Glutamatergic neuron (in vitro differentiated cells): ENCODE data around the gene MS4A2. TPM values are rescaled to one million over a fixed set of nuclear protein-coding genes. Genes with fewer than 3 reads are reported as not detected.
"Not testable (repeated sequence)": the region's sequence is repeated elsewhere in the genome, so short reads cannot be mapped to it uniquely, and the experiment has no call there.

Experiments used
- DNase-seq: peaks from one replicate; pipeline ENCODE4 v3.0.0; 2022
- H3K27ac Mint-ChIP-seq: one replicate; pipeline ENCODE4 v1.8.0; 2020; ENCODE audit warnings: mild to moderate bottlenecking, mixed read lengths, inconsistent platforms; ENCODE audit not compliant: unreplicated experiment
- H3K27me3 Mint-ChIP-seq: one replicate; pipeline ENCODE4 v1.8.0; 2020; ENCODE audit warnings: mild to moderate bottlenecking, moderate library complexity, mixed read lengths, inconsistent platforms; ENCODE audit not compliant: unreplicated experiment
- H3K36me3 Mint-ChIP-seq: one replicate; pipeline ENCODE4 v1.8.0; 2020; ENCODE audit warnings: mild to moderate bottlenecking, mixed read lengths, inconsistent platforms; ENCODE audit not compliant: unreplicated experiment
- H3K4me1 Mint-ChIP-seq: one replicate; pipeline ENCODE4 v1.8.0; 2020; ENCODE audit warnings: mild to moderate bottlenecking, low read depth, mixed read lengths, inconsistent platforms; ENCODE audit not compliant: unreplicated experiment
- H3K4me3 Mint-ChIP-seq: one replicate; pipeline ENCODE4 v1.8.0; 2020; ENCODE audit warnings: mild to moderate bottlenecking, mixed read lengths, inconsistent platforms; ENCODE audit not compliant: unreplicated experiment
- H3K9me3 Mint-ChIP-seq: one replicate; pipeline ENCODE4 v1.8.0; 2020; ENCODE audit warnings: mild to moderate bottlenecking, moderate library complexity, mixed read lengths, inconsistent platforms; ENCODE audit not compliant: unreplicated experiment
- CTCF ChIP-seq: fragments of 200-600 bp; sonication (generic); IDR thresholded peaks from one replicate; pipeline ENCODE4 v1.5.0; 2021; ENCODE audit not compliant: partially characterized antibody, unreplicated experiment
- total RNA-seq: library from RNA; stranded (reverse); fragmentation: NEBNext Ultra II Directional; extraction: Animal tissue kit (Norgen Biotek cat#: 25700); gene quantifications from one replicate; pipeline ENCODE4 v1.2.1, GENCODE V29; 2021; ENCODE audit not compliant: unreplicated experiment

MS4A2 gene
- total RNA-seq, 1 donor from 2014 or later, result not detected

- no peaks in the 10 kb centered on the region for H3K36me3 Mint-ChIP-seq
- no peak for TF ChIP-seq CTCF
- peaks cover 2% of the 10 kb centered on the region for H3K4me1 Mint-ChIP-seq
- no peak overlapping the region for H3K4me3 Mint-ChIP-seq
- no peaks in the 10 kb centered on the region for H3K9me3 Mint-ChIP-seq
- H3K27me3 Mint-ChIP-seq, result no peaks in the 10 kb centered on the region
- H3K27ac Mint-ChIP-seq, result no peak overlapping the region
- DNase-seq, result no peak
Measured at GRCh38 chr11:60059521-60060240, 28.8 kb upstream of the MS4A2 start.

DNA sequence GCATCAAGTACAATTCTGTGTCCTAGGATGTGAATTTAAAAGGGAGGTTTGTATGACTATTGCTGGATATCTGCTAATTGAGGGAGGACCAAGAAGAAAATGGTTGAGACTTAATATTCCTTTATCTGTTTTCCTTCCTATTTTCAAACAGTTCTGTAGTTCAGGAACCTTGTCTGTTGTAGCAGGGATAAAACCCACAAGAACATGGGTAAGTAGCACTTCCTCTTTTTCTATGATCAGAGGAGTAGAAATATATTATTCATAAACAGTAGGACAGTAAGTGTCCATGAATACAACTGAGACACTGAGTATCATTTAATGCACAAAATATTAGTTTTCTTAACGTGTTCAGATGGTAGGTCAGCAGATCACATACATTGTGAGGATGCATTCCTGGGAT is 24.4 kb upstream of the MS4A2 start:
- no peaks in the 10 kb centered on the region for H3K4me1 Mint-ChIP-seq
- no peaks in the 10 kb centered on the region for H3K27me3 Mint-ChIP-seq
- no peak for TF ChIP-seq CTCF
- no peak for DNase-seq
- H3K9me3 Mint-ChIP-seq, result no peaks in the 10 kb centered on the region
- no peak overlapping the region for H3K27ac Mint-ChIP-seq
- no peak overlapping the region for H3K4me3 Mint-ChIP-seq
- H3K36me3 Mint-ChIP-seq, result no peaks in the 10 kb centered on the region

DNA sequence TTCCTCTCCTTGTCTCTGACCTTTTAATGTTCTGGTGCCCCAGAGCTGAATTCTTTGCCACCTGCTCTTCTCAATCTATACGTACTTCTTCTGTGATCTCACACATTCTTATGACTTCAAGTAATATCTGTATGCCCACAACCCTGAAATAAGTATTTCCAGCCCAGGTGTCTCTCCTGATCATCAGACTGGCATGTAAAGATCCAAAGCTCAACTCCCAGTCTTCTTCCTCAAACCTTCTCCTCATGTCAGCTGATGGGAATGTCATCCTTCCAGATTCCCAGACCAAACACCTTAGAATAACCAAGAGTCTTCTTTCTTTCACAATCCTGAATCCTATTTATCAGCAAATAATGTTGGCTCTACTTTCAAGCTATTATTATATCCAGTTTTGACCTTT is 22.7 kb upstream of the MS4A2 start:
- no peak overlapping the region for H3K27ac Mint-ChIP-seq
- no peaks in the 10 kb centered on the region for H3K4me1 Mint-ChIP-seq
- H3K36me3 Mint-ChIP-seq, result no peaks in the 10 kb centered on the region
- DNase-seq, result no peak
- H3K9me3 Mint-ChIP-seq, result no peaks in the 10 kb centered on the region
- no peak for TF ChIP-seq CTCF
- H3K4me3 Mint-ChIP-seq, result no peak overlapping the region
- no peaks in the 10 kb centered on the region for H3K27me3 Mint-ChIP-seq

DNA sequence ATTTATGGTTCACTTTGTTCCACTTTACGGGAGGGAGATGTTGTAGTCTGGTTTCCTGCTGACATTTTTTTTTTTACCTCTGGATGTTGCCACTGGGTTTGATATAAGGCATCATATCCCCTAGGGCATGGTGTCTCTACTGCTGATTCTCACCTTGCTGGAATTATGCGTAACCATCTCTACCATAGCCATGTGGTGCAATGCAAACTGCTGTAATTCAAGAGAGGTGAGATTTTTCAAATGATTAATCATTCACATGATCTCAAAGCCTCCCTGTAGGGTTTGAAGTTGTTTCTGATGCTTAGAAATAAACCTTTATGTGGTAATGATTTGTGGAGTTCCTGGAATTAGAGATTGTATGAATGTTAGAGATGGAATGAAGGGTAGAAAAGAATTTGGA is 19.0 kb upstream of the MS4A2 start:
- DNase-seq, result no peak
- Mint-ChIP-seq H3K36me3 (no peaks in the 10 kb centered on the region), H3K27me3 (no peaks in the 10 kb centered on the region), H3K9me3 (peaks cover 3% of the 10 kb centered on the region), H3K4me3 (no peak overlapping the region), H3K4me1 (no peaks in the 10 kb centered on the region), H3K27ac (no peak overlapping the region)
- no peak for TF ChIP-seq CTCF

GRCh38 chr11:60071644-60072043 is 16.8 kb upstream of the MS4A2 start:
- not testable (repeated sequence) for DNase-seq, H3K4me1 Mint-ChIP-seq, H3K9me3 Mint-ChIP-seq, H3K36me3 Mint-ChIP-seq, H3K27me3 Mint-ChIP-seq, H3K4me3 Mint-ChIP-seq, H3K27ac Mint-ChIP-seq
